Measurements from ENCODE around the gene TMEM198. TPM values are rescaled to one million over a fixed set of nuclear protein-coding genes. Genes with fewer than 3 reads are reported as not detected.

Gene TMEM198
- total and polyA plus RNA-seq, 9 of the 15 experiments (the other 6 are each of a cell fraction or from before 2014, with no cell fraction given): 0.03 to 3.8 (median 1.0) TPM

- in situ Hi-C loops (cut with MboI) (no loop called here), intact Hi-C loops (cut with micrococcal nuclease) (no loop called here)
- H3K9ac ChIP-seq (ENCODE audit: insufficient read depth in 1 of 2, low read depth in 2 of 2, low read length in 2 of 2): peak overlapping the region in 1 of 2 experiments; percentile 73; a peak in 2 of 4 replicates
- no TSS peak for BruUV-seq (replicated peaks)
- H3K9me3 ChIP-seq (replicated peaks; ENCODE audit: control insufficient read depth, insufficient read depth, low read depth, low read length): no peaks in the 10 kb centered on the region
- ChIA-PET CTCF (ENCODE audit: low intra/inter-chr PET ratio) (no interaction called here), POLR2A (interaction anchor here (0.6 to 2.3 kb wide), 2 partner anchors 9 to 54 kb away, joined by 3 to 16 read pairs; no protein-coding TSS in a partner anchor)
- peak overlapping the region; percentile 92 for H2AFZ ChIP-seq (ENCODE audit: low read depth, low read length)
- H3K4me3 ChIP-seq: peak overlapping the region; percentile 68
- H3K27me3 ChIP-seq (ENCODE audit: control insufficient read depth in 2 of 2, insufficient read depth in 2 of 2, low read length in 2 of 2): peaks cover 0 to 8% of the 10 kb centered on the region in 2 experiments; a peak in 3 of 5 replicates
- H3K36me3 ChIP-seq (ENCODE audit: control insufficient read depth, insufficient read depth, low read length): no peaks in the 10 kb centered on the region
- 32% methylated on average over 6 of the region's 7 CpGs for WGBS (ENCODE audit: insufficient coverage, low coverage, missing lambda C conversion rate)
- H3K9me1 ChIP-seq (ENCODE audit: control insufficient read depth, insufficient read depth, low read length): no peaks in the 10 kb centered on the region
- H3K79me2 ChIP-seq (ENCODE audit: control insufficient read depth, insufficient read depth, low read length): no peaks in the 10 kb centered on the region
- DNase-seq (ENCODE audit: extremely low read depth in 1 of 4, low spot score in 3 of 4): no peak
- H3K27ac ChIP-seq (ENCODE audit: extremely low read depth, low read depth, low read length): no peak overlapping the region
- ATAC-seq: no peak
- no peak for TF ChIP-seq STAT6 (CRISPR knock-in tag; IDR thresholded peaks at IDR 0.05)
- peak overlapping the region; percentile 81 for H3K4me2 ChIP-seq (ENCODE audit: insufficient read depth, low read length)
- FAIRE-seq: peak; percentile 11
- no peaks in the 10 kb centered on the region for H4K20me1 ChIP-seq (replicated peaks; ENCODE audit: control insufficient read depth, insufficient read depth, low read length)
- H3K4me1 ChIP-seq (replicated peaks in 1 of 2; ENCODE audit: control insufficient read depth in 2 of 2, insufficient read depth in 2 of 2, low read length in 2 of 2): peaks cover 4 to 47% of the 10 kb centered on the region in 2 experiments; a peak in 3 of 5 replicates
Measured at GRCh38 chr2:219553168-219553417, 9.3 kb downstream of the TMEM198 start.

GRCh38 chr2:219553463-219553963 is 9.7 kb downstream of the TMEM198 start:
- ChIA-PET POLR2A (no interaction called here), CTCF (ENCODE audit: low intra/inter-chr PET ratio) (no interaction called here)
- H3K9me1 ChIP-seq (ENCODE audit: control insufficient read depth, insufficient read depth, low read length): no peaks in the 10 kb centered on the region
- no peak overlapping the region for H3K9ac ChIP-seq (ENCODE audit: insufficient read depth in 1 of 2, low read depth in 2 of 2, low read length in 2 of 2)
- WGBS (ENCODE audit: insufficient coverage, low coverage, missing lambda C conversion rate): 54% methylated on average over 6 of the region's 12 CpGs
- H3K4me2 ChIP-seq (ENCODE audit: insufficient read depth, low read length): no peak overlapping the region
- no peaks in the 10 kb centered on the region for H4K20me1 ChIP-seq (replicated peaks; ENCODE audit: control insufficient read depth, insufficient read depth, low read length)
- ATAC-seq: no peak
- TF ChIP-seq ZNF217 (CRISPR knock-in tag; IDR thresholded peaks at IDR 0.05) (no peak), POLR3A (IDR thresholded peaks at IDR 0.05; ENCODE audit: borderline replicate concordance, extremely low read depth, insufficient read depth, insufficient read length) (no peak), STAT5A (IDR thresholded peaks at IDR 0.05; ENCODE audit: borderline replicate concordance, low read length) (no peak), BRF1 (IDR thresholded peaks at IDR 0.05; ENCODE audit: borderline replicate concordance, extremely low read depth, insufficient read length) (no peak), NCOA4 (IDR thresholded peaks at IDR 0.05; ENCODE audit: partially characterized antibody) (no peak), NR1H2 (CRISPR knock-in tag; IDR thresholded peaks at IDR 0.05) (no peak), SMC3 (conservative IDR thresholded peaks at IDR 0.05; ENCODE audit: insufficient read depth, low read depth, low read length) (no peak), GABPB2 (CRISPR knock-in tag; conservative IDR thresholded peaks at IDR 0.05) (no peak), ARID1B (IDR thresholded peaks at IDR 0.05) (no peak), NONO (IDR thresholded peaks at IDR 0.05; ENCODE audit: low read depth in 2 of 2, low read length in 1 of 2) (no peak), DACH1 (IDR thresholded peaks at IDR 0.05; ENCODE audit: partially characterized antibody) (no peak)
- no peak overlapping the region for H2AFZ ChIP-seq (ENCODE audit: low read depth, low read length)
- intact Hi-C loops (cut with micrococcal nuclease): no loop called here
- H3K4me3 ChIP-seq: no peak overlapping the region
- H3K27me3 ChIP-seq (ENCODE audit: control insufficient read depth in 2 of 2, insufficient read depth in 2 of 2, low read length in 2 of 2): peaks cover 0 to 8% of the 10 kb centered on the region in 2 experiments; a peak in 3 of 5 replicates
- no peaks in the 10 kb centered on the region for H3K36me3 ChIP-seq (ENCODE audit: control insufficient read depth, insufficient read depth, low read length)
- no peak for DNase-seq (ENCODE audit: extremely low read depth in 1 of 4, low spot score in 3 of 4)
- no TSS peak for BruUV-seq (replicated peaks)
- H3K27ac ChIP-seq (ENCODE audit: extremely low read depth, low read depth, low read length): no peak overlapping the region
- H3K4me1 ChIP-seq (replicated peaks in 1 of 2; ENCODE audit: control insufficient read depth in 2 of 2, insufficient read depth in 2 of 2, low read length in 2 of 2): peaks cover 4 to 50% of the 10 kb centered on the region in 2 experiments; a peak in 3 of 5 replicates
- no peak for FAIRE-seq
- no peaks in the 10 kb centered on the region for H3K79me2 ChIP-seq (ENCODE audit: control insufficient read depth, insufficient read depth, low read length)
- H3K9me3 ChIP-seq (replicated peaks; ENCODE audit: control insufficient read depth, insufficient read depth, low read depth, low read length): no peaks in the 10 kb centered on the region
- in situ Hi-C loops (cut with MboI): no loop called here

Measured in K562 (cell line).